GM18909 (cell line): ENCODE results near the gene DENND1C.
"Not testable (repeated sequence)": the region's sequence is repeated elsewhere in the genome, so short reads cannot be mapped to it uniquely, and the experiment has no call there.

Experiments used
- ATAC-seq: cut with Tn5 transposase; IDR thresholded peaks from one replicate; pipeline ENCODE4 v1.9.1; 2021; ENCODE audit warnings: mild to moderate bottlenecking; ENCODE audit not compliant: unreplicated experiment, poor library complexity

The DENND1C gene

GRCh38 chr19:6458695-6459261, 22.8 kb downstream of the DENND1C start:
- ATAC-seq = no peak

GRCh38 chr19:6457958-6458694, 23.5 kb downstream of the DENND1C start:
- no peak for ATAC-seq

GRCh38 chr19:6455924-6456323, 25.7 kb downstream of the DENND1C start:
- ATAC-seq = no peak

DNA sequence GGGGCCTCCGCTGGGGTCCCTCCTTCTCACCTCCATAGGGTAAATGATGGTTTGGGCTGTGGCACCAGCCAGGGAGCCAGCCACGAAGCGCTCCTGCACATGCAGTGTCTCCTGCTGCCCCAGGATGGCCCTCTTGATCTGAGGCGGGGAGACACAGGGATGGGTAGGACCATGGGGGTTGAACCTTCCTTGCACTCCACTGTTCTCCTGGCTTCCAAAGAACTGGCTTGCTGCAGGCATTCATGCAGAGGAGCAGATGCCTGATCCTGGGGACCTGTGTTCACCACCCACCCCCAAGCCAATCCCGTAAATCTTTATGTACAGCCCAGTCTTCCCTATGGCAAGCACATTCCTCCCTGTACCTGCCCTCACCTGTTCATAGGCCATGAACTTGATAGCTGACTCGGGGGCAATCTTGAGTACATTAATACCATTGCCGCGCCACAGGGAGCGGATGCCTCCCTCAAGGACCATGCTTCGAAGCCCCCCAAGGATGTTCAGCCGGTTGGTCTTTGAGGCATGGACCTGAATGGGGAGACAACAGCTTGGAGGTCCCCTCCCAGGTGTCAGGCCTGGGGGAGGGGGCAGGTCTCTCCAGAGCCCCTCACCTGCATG, 27.5 kb downstream of the DENND1C start:
- no peak for ATAC-seq

DNA sequence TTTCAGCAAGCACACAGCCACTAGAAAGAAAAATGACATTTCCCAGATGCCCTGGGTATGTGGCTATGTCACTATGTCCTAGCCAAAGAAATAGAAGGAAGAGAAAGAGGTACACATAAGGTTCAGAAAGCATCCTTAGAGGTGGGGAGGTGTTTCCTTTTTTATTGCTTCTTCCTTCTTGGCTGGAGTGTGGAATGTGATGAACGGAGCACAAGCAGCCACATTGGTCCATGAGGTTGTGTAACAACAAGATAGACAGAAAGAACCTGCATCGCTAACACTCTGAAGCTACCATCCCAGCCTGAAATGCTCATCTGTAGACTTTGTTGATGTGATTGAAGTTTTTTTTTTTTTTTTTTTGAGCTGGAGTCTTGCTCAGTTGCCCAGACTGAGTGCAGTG, 28.7 kb downstream of the DENND1C start:
- no peak for ATAC-seq

GRCh38 chr19:6452223-6452614, 29.4 kb downstream of the DENND1C start:
- no peak for ATAC-seq

DNA sequence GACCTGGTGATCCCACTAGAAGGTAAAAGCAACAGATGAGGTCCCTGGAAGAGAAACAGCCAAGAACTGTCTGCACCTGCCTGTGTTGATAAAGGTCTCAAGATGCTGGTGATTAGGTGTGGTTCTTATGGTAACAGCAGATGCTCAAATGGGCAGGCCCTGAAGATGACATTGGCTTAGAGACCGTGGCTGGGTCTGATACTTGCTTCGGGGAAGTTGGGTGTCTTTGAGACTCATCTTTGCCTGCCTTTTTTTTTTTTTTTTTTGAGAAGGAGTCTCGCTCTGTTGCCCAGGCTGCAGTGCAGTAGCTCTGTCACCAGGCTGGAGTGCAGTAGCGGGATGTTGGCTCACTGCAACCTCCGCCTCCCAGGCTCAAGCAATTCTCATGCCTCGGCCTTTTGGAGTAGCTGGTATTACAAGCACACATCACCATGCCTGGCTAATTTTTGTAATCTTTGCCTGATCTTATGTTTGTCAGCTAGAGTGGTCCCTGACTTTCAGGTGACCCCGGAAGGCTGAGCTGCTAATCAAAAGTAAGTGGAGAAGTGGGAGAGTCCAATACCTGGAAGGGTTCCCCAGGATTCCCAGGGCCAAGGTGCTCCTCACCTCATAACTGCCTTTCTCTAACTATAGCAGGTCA, 29.9 kb downstream of the DENND1C start:
- ATAC-seq = no peak

- no peak for ATAC-seq
These were observed 31.4 kb downstream of the DENND1C start for GRCh38 chr19:6450166-6450565.

DNA sequence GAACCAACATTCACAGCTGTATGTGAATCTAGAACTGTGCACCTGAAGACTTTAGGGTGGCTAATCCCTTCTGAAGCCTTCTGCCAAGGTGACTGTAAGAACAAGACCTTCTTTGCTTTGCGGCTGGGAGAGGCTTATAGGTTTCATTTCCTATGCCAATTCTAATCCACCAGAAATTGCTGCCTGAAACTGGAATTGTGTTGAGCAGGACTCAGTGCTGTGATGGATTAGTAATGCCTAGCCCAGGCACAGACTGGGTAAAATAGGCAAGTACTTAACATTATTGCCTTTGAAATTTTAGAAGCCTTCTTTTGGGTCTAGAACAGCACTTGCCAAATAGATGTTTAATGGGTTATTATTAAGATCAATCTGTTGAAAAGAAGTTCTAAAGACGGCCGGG, 33.5 kb downstream of the DENND1C start:
- ATAC-seq = no peak

DNA sequence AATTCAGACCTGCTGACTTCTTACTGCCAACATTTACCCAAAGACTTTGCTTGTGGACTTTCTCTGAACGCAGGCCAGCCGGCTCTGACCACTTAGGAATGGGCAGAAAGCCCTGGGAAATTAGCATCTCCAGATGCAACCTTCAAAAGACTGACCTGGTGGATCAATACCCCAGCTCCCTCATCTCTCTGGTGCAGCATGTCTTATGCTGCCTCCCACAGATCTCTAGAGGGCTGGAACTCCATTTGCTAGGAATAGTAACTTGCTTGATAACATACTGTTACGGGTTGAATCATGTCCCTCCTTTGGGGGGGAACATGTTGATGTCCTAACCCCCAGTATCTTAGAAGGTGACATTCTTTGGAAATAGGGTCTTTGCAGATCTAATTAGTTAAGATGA, 35.1 kb downstream of the DENND1C start:
- ATAC-seq = no peak

DNA sequence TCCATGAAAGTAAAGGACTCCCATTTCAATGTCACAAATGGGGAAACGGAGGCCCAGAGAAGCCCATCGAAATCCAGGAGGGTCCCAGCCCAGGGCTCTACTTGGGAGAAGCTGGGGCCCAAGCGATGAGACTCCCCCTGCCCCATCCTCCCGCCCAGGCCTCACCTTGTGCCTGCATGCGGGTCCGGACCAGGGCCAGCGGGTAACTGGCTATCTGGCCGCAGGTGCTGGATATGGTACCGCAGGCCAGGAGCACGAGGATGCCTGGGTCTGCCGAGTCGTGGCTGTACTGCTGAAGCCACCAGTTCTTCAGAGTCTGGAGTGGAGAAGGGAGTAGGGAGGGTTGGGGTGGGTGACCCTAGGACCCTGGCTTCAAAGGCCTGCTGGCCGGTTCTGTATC, 37.6 kb downstream of the DENND1C start:
- ATAC-seq = no peak

- ATAC-seq = no peak
These were observed 39.4 kb downstream of the DENND1C start for GRCh38 chr19:6442087-6442688.

GRCh38 chr19:6440905-6441304, 40.7 kb downstream of the DENND1C start:
- ATAC-seq = no peak

DNA sequence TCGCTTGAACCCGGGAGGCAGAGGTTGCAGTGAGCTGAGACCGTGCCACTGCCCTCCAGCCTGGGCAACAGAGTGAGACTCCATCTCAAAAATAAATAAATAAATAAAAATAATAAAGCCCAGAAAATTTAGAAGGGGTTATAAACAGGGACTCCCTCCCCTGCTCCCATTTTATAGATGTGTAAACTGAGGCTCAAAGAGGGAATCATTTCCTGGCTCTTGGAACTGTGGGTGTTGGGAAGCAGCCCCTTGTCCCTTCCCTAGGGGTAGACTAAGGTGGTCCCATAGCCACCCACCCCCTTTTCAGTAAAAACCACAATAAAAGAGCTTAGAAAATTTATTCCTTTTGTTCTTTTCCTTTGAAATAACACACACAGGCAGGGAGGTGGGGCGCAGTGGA, 41.8 kb downstream of the DENND1C start:
- no peak for ATAC-seq

DNA sequence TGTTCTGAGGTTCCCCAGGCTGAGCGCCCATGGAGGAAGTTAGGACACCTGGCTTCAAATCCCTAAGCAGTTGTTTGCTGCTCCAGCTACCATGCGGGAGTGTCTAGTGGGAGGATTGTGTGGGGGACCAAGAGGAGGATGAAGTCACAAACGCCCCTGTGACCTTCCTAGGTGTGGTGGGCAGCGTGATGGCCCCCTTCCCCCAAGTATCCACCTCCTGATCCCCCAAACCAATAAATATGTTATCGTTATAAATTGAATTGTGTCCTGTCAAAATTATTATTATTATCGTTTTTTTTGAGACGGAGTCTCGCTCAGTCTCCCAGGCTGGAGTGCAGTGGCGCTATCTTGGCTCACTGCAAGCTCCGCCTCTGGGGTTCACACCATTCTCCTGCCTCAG, 47.9 kb downstream of the DENND1C start, which contains the start of gene SLC25A41:
TSS of gene SLC25A41 (minus strand) at position 101 of the 400 bp plus-strand sequence. CDS start at position 31, 70 bp downstream.
- ATAC-seq = no peak

DNA sequence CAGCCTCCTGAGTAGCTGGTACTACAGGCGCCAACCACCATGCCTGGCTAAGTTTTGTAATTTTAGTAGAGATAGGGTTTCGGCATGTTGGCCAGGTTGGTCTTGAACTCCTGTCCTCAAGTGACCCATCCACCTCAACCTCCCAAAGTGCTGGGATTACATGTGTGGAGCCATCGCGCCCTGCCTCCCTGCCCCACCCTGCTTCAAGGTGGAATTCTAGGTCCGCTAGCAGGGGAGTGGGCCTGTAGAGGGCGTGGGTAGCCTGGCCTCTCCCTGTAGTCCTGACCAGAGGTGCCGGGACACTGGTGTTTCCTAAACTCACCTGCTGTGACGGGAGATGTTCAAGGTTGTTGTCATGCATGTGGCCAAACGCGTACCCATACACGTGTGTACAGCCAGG, 48.4 kb downstream of the DENND1C start:
- ATAC-seq = no peak

DNA sequence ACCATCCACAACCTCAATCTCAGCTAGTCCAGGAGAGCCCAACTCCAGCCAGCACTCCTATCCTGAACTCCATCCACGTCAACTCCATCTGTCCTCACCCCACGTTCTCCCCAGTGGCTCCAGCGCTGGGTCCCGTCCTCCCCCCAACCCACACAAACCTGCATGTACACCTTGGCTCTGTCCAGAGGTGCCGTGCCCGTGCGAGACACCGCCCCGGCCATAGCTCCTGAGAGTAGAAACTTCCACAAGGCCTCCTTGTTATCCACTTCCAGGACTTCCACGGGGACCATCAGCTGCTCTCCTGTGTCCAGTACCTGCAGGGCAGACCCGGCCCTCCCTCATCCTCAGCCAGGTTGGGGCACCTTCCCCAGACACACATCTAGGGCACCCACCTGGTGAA, 49.7 kb downstream of the DENND1C start:
- ATAC-seq = no peak

DNA sequence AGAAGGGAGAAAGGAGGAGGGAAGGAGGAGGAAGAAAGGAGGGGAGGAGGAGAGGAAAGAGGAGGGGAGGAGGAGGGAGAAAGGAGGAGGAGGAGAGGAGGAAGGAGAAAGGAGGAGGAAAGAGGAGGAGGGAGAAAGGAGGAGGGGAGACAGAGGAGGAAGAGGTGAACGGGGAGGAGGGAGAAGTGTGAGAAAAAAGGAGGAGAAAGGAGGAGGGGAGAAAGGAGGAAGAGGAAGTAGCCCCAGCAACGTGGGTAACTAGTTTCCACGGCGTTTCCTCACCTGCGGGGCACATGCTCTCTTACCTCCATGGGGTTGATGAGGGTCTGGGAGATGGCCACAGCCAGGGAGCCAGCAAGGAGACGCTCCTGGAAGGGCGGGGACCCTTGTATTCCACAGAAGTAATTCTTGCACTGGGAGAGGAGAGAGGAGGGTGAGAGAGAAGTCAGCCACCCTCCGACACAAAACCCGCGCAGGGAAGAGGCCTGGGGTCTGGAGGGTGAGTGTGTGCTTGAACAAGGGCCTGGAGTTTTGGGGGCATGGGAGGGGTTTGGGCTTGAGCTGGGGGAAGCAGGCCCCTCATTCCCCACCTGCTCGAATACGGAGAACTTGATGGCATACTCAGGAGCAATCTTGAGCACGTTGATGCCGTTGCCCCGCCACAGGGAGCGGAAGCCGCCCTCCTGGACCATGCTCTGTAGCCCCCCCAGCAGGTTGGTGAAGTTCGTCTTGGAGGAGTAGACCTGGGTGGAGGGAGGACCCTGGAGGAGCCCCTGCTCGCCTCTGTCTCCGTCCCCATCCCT, 52.0 kb downstream of the DENND1C start:
- no peak for ATAC-seq

- not testable (repeated sequence) for ATAC-seq
These were observed 52.7 kb downstream of the DENND1C start for GRCh38 chr19:6428692-6429418.
